GM21619 (cell line): ENCODE results near the gene BTBD7.
"Not testable (repeated sequence)": the region's sequence is repeated elsewhere in the genome, so short reads cannot be mapped to it uniquely, and the experiment has no call there.

ENCODE experiments used
- ATAC-seq: cut with Tn5 transposase; IDR thresholded peaks from one replicate; pipeline ENCODE4 v1.9.1; 2021; ENCODE audit not compliant: unreplicated experiment

The BTBD7 gene

GRCh38 chr14:93332853-93333630 is at the start of gene BTBD7:
BTBD7 (minus strand) TSS chr14:93333036; CDS start chr14:93296051, 36,985 bp downstream.
- peak; percentile 75 for ATAC-seq

GRCh38 chr14:93381644-93382043 is 48.8 kb upstream of the BTBD7 start:
- no peak for ATAC-seq

GRCh38 chr14:93379831-93380230 is 47.0 kb upstream of the BTBD7 start:
- no peak for ATAC-seq

GRCh38 chr14:93375673-93376156 is 42.9 kb upstream of the BTBD7 start:
- peak; percentile 93 for ATAC-seq

GRCh38 chr14:93369713-93370266 is 37.0 kb upstream of the BTBD7 start:
- ATAC-seq = peak; percentile 88

- ATAC-seq = no peak
Measured at GRCh38 chr14:93368996-93369712, 36.3 kb upstream of the BTBD7 start.

- not testable (repeated sequence) for ATAC-seq
Measured at GRCh38 chr14:93354873-93355272, 22.0 kb upstream of the BTBD7 start.

- no peak for ATAC-seq
Measured at GRCh38 chr14:93348292-93348691, 15.5 kb upstream of the BTBD7 start.

GRCh38 chr14:93347850-93348249 is 15.0 kb upstream of the BTBD7 start:
- ATAC-seq = no peak

GRCh38 chr14:93346926-93347721 is 14.3 kb upstream of the BTBD7 start, which contains the start of gene COX8C:
COX8C (plus strand) TSS chr14:93347182; CDS start chr14:93347269, 87 bp downstream.
- no peak for ATAC-seq

- no peak for ATAC-seq
Measured at GRCh38 chr14:93343797-93344196, 11.0 kb upstream of the BTBD7 start.

GRCh38 chr14:93343266-93343665 is 10.4 kb upstream of the BTBD7 start:
- ATAC-seq = no peak

- ATAC-seq = no peak
Measured at GRCh38 chr14:93337884-93338283, 5.0 kb upstream of the BTBD7 start.

GRCh38 chr14:93337143-93337753 is 4.4 kb upstream of the BTBD7 start:
- ATAC-seq = no peak

- no peak for ATAC-seq
Measured at GRCh38 chr14:93333631-93334103, 831 bp upstream of the BTBD7 start.

GRCh38 chr14:93332397-93332852 is 411 bp downstream of the BTBD7 start:
- peak; percentile 51 for ATAC-seq

- peak; percentile 1 for ATAC-seq
Measured at GRCh38 chr14:93331728-93332396, 974 bp downstream of the BTBD7 start.

- ATAC-seq = no peak
Measured at GRCh38 chr14:93331002-93331727, 1.7 kb downstream of the BTBD7 start.

- ATAC-seq = no peak
Measured at GRCh38 chr14:93330609-93331000, 2.2 kb downstream of the BTBD7 start.
